Skin epidermis (tissue), 12 donors: ENCODE data around the gene BAIAP2L1.
"Not testable (repeated sequence)": the region's sequence is repeated elsewhere in the genome, so short reads cannot be mapped to it uniquely, and the experiment has no call there.

Source experiments
- H3K27ac ChIP-seq, 21 experiments: fragments of 200-600 bp; sonication (generic) in 11 of 21; one replicate each; pipeline ENCODE4 v1.5.0; 2020; ENCODE audit warnings: mild to moderate bottlenecking in 3 of 21, inconsistent platforms in 2 of 21, moderate library complexity in 2 of 21
- H3K4me3 ChIP-seq, 7 experiments: fragments of 200-600 bp; sonication (generic) in 2 of 7; one replicate each; pipeline ENCODE4 v1.5.0; 2020; ENCODE audit warnings: inconsistent platforms in 2 of 7, mild to moderate bottlenecking in 2 of 7, moderate library complexity in 1 of 7

The BAIAP2L1 gene, protein sequence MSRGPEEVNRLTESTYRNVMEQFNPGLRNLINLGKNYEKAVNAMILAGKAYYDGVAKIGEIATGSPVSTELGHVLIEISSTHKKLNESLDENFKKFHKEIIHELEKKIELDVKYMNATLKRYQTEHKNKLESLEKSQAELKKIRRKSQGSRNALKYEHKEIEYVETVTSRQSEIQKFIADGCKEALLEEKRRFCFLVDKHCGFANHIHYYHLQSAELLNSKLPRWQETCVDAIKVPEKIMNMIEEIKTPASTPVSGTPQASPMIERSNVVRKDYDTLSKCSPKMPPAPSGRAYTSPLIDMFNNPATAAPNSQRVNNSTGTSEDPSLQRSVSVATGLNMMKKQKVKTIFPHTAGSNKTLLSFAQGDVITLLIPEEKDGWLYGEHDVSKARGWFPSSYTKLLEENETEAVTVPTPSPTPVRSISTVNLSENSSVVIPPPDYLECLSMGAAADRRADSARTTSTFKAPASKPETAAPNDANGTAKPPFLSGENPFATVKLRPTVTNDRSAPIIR

DNA sequence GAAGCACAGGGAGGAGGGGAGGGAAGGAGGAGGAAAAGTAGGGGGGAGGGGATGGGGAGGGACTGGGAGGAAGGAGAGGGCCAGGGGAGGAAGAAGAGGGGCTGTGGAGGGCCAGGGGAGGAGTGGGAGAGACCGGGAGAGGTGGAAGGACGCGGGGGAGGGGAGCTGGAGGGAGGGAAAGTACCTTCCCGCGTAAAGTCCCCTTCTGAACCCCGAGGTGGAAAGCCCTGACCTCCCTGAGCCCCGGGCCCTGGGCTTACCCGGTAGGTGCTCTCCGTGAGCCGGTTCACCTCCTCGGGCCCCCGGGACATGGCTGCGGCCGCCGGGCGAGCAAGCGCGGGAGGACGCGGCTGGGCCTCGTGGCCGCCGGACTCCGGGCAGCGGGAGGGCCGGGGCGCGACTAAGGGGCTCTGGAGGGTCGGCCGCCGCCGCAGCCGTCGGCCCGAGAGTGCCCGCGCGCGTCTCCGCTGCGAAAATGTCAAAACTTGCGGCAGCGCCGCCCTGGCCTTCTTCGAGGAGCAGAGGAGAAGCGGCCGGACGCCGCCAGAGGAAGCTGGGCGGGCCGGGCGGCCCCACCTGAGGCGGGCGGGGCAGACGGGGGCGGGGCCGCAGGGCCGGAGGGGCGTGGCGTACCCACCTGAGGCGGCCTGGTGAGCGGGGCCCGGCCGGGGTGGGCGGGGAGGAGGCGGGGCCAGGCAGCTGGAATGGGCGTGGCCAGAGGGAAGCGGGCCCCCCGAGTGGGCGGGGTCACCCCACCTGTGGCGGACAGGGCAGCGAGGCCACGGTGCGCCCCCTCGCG is at the start of gene BAIAP2L1:
Gene BAIAP2L1 (minus strand): TSS at position 549 of the 799 bp plus-strand sequence. CDS start 238 bp downstream, at position 311.
- Histone ChIP-seq H3K27ac (peak within 1 kb of the TSS in 17 of 21 experiments; percentile 34 to 85 (median 78)), H3K4me3 (peak within 1 kb of the TSS; percentile 39 to 81 (median 61))

DNA sequence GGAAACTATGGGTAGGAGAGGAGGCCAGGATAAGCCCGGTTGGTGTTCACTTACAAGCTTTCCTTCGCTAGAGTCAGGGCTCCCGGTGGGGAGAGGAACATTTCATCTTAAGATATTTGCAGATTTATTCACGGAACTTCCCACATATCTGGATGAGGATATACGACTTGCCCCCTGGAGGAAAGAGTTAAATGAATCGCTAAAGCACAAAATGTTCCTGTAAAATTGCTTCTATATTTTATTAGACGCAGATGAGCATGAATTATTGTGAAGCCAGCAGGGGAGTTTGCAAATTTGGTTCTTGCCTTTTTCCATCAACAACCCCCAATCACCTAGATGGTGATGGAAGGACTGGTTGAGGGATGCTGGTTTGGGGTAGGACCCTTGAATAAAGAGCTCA is 47.9 kb upstream of the BAIAP2L1 start:
- Histone ChIP-seq H3K27ac (no peak overlapping the region), H3K4me3 (no peak overlapping the region)

DNA sequence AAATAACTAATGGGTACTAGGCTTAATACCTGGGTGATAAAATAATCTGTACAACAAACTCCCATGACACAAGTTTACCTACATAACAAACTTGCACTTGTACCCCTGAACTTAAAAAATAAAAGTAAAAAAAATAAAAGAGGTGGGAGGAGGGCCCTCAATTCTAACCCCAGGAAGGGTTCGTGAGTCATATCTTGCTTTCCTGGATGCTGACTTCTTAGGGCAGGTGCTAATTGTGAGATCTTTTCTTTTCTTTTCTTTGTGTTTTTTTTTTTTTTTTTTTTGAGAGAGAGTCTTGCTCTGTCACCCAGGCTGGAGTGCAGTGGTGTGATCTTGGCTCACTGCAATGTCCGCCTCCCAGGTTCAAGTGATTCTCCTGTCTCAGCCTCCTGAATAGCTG is 40.1 kb upstream of the BAIAP2L1 start:
- not testable (repeated sequence) for H3K4me3 ChIP-seq, H3K27ac ChIP-seq

DNA sequence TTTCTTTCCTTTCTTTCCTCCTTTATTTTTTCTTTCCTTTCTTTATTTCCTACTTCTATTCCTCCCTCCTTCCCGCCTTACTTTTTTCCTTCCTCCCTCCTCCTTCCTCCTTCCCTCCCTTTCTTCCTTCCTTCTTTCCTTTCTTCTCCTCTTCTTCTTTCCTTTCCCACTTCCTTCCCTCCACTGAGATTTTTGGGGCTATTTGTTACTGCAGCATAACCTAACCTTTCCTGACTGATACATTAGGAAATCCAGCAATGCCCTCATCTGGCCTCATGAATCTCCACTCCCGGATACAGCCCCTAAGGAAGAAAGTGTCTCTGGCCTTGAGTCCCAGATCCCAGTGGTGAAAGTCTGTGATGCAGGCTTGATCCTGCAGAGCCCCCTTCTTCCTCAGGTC is 38.6 kb upstream of the BAIAP2L1 start:
- no peak overlapping the region for H3K4me3 ChIP-seq

DNA sequence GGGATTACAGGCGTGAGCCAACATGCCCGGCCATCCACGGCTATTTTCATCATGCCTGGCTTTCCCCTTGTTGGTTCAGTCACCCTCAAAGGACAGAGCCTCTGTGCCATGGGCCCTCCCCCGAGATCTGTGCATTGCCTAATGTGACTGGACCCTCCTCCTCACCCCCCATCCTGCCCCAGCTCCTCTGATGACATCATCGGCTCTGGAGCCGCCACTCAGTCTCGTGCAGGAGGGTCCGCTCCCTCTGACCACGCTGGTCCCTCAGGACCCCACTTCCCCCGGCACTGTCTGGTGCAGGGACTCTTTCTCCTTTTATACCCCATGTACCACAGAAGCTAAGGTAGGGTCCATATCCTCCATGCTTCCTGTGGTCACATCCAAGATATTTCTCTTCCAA is 33.2 kb upstream of the BAIAP2L1 start:
- Histone ChIP-seq H3K4me3 (no peak overlapping the region), H3K27ac (no peak overlapping the region)

More for the DNA sequence above, 38.6 kb upstream of the BAIAP2L1 start:
- H3K27ac ChIP-seq: no peak overlapping the region

DNA sequence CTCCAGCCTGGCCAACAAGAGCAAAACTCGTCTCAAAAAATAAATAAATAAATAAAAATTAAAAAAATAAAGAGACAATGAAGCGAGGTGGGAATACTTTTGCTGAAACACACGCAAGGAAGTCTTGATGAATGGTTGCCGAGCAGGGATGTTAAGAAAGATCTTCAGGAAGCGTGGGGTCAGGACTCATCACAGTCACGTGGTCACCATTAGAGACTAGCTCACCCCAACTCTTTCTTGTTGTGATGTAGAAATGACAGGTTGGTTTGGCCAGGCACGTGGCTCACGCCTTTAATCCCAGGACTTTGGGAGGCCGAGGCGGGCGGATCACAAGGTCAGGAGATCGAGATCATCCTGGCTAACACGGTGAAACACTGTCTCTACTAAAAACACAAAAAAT is 28.9 kb upstream of the BAIAP2L1 start:
- no peak overlapping the region for H3K4me3 ChIP-seq
- H3K27ac ChIP-seq: no peak overlapping the region

DNA sequence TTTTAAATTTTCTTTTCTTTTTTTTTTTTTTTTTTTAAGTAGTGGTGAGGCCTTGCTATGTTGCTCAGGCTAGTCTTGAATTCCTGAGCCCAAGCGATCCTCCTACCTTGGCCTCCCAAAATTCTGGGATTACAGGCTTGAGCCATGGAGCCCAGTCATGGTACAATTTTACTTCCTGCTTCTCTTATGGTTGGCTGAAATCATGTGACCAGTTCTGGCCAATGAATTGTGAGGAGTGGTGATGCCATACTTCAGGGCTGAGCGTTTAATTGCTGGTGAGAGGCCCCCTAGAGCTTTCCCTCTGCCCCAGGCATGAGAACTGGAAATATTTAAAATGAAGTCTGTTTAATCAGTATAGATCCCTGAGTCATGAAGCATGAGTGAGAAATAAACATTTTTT is 22.2 kb upstream of the BAIAP2L1 start:
- H3K27ac ChIP-seq: no peak overlapping the region
- H3K4me3 ChIP-seq: no peak overlapping the region

DNA sequence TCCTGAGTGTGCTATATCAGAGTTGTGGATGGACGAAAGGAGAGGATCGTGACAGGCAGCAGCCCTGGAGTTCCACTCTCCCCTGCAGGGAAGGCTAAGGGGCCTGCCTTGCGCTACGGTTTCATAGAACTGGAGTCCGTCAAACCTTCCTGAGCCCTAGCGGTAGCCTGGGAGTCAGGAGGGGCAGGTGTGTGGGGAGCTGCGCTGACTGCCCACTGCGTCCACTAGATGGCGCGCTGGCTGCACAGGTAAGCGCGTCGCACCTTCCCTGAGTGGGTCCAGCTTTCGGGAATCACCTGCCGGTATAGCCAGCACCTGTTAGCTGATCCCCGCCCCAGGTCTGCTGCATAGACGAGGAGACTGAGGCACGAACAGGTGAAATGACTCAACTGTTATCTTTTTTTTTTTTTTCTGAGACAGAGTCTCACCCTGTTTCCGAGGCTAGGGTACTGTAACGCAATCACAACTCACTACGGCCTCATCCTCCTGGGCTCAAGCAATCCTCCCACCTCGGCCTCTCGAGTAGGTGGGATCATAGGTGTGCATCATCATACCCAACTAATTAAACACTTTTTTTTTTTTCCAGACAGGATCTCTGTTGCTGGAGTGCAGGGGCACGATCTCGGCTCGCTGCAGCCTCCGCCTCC is 20.2 kb upstream of the BAIAP2L1 start:
- H3K4me3 ChIP-seq: no peak overlapping the region
- no peak overlapping the region for H3K27ac ChIP-seq

DNA sequence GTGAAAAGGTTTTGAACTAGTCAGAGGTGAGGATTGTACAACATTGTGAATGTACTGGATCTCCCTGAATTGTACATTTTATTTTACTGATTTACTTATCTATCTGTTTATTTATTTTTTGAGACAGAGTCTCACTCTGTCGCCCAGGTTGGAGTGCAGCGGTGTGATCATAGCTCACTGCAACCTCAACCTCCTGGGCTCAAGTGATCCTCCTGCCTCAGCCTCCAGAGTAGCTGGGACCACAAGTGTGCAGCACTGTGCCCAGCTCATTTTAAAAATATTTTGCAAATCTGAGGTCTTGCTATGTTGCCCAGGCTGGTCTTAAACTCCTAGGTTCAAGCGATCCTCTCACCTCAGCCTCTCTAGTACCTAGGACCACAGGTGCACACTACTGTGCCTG is 19.1 kb upstream of the BAIAP2L1 start:
- not testable (repeated sequence) for H3K4me3 ChIP-seq, H3K27ac ChIP-seq

DNA sequence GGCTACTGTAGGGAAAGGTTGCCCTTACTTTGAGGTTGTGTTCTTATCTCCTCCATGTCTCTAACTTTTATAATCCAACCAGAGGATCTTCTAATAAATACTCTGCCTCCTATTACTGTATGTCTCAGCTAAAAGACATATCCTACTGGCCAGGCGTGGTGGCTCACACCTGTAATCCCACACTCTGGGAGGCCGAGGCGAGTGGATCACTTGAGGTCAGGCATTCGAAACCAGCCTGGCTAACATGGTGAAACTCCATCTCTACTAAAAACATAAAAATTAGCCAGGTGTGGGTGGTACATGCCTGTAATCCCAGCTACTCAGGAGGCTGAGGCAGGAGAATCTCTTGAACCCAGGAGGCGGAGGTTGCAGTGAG is 18.4 kb upstream of the BAIAP2L1 start:
- not testable (repeated sequence) for H3K4me3 ChIP-seq, H3K27ac ChIP-seq

DNA sequence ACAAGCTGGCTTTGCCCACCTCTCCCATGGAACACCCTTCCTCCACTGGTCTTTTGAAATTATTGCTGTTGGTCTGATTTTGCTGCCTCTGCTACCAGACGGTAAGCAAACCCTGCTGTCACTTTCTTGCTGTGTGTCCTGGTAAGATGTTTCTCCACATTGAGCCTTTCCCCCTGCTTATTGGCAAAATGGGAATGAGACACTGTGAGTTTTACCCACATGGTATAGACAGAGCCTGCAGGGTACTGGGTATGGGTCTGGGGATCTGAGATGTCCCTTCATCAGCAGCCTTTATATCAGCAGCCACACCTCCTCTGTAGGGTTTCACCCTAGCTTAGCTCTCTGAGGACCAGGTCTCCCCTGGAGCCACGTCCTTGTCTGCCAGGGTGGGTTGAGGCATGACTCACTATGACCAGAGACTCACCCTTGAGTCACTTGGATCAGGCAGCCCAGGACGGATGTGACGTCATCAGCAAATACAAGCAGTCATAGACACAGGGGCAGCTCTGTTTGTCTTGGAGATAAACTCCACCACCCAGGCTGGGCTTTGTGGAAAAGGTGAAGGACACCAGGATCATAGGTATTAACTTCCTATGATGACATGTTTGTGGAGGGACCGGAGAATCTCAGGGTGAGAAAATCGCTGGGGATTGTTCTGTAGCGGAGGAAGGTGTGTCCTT is 17.9 kb upstream of the BAIAP2L1 start:
- Histone ChIP-seq H3K27ac (no peak overlapping the region), H3K4me3 (no peak overlapping the region)

DNA sequence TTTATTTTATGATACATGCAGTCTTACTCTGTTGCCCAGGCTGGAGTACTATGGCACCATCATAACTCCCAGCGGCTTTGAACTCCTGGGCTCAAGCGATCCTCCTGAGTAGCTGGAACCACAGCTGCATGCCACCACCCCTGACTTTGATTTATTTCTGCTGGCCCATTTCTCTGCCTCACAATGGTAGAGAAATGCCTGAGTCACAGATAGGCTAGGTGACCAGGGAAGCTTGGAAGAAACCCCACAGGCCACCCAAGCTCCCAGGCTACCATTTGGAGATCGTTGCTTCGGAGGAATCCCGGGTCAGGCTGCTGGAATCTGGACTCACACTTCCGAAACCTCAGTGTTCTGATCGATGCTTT is 17.4 kb upstream of the BAIAP2L1 start:
- Histone ChIP-seq H3K4me3 (no peak overlapping the region), H3K27ac (no peak overlapping the region)

DNA sequence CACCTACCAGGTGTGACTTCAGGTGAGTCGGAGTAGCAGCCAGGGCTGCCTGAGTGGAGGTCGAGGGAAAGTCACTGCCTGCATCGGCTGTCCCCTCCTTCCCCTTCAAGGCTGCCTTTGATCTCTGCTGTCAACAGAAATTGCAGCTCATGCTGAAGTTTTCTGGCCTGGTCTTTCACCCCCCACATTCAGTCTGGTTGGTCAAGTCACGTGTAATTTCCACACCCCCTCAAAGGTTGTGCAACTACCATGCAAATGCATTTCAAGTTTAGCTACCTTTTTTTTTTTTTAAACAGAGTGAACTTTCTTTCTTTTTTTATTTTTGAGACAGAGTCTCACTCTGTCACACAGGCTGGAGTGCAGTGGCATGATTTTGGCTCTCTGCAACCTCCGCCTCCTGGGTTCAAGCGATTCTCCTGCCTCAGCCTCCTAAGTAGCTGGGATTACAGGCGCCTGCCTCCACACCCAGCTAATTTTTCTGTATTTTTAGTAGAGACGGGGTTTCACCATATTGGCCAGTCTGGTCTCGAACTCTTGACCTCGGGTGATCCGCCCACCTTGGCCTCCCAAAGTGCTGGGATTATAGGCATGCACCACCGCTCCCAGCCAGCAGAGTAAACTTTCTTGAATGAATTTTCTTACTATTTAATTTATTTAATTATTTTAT is 16.8 kb upstream of the BAIAP2L1 start:
- not testable (repeated sequence) for H3K27ac ChIP-seq

DNA sequence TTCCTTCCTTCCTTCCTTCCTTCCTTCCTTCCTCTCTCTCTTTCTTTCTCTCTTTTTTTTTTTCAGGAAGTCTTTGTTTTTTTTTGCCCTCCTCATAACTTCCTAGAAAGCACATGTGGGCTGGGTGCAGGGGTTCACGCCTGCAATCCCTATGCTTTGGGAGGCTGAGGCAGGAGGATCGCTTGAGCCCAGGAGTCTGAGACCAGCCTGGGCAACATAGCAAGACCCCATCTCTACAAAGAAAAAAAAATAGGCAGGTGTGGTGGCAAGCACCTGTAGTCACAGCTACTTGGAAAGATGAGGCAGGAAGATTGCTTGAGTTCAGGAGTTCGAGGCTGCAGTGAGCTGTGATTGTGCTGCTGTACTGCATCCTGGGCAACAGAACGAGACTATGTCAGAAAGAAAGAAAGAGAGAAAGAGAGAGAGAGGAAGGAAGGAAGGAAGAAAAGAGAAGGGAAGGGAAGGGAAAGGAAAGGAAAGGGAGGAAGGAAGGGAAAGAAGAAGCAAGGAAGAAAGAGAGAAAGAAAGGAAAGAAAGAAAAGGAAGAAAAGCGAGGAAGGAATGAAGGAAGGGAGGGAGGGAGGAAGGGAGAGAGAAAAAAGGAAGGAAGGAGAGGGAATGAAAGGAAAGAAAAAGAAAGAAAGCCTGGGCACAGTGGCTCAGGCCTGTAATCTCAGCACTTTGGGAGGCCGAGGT is 13.5 kb upstream of the BAIAP2L1 start:
- Histone ChIP-seq H3K27ac (no peak overlapping the region), H3K4me3 (no peak overlapping the region)

More for the DNA sequence above, 16.8 kb upstream of the BAIAP2L1 start:
- H3K4me3 ChIP-seq: not testable (repeated sequence)

DNA sequence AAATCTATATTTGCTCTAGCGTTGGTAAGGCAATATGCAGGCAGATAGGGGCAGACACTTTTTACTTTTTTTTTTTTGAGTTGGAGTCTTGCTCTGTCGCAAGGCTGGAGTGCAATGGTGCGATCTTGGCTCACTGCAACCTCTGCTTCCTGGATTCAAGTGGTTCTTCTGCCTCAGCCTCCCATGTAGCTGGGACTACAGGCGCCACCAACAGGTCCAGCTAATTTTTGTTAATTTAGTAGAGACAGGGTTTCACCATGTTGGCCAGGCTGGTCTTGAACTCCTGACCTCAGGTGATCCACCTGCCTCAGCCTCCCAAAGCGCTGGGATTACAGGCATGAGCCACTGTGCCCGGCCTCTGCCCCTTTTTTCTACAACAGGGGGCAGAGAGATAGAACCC is 12.8 kb upstream of the BAIAP2L1 start:
- not testable (repeated sequence) for H3K27ac ChIP-seq, H3K4me3 ChIP-seq

DNA sequence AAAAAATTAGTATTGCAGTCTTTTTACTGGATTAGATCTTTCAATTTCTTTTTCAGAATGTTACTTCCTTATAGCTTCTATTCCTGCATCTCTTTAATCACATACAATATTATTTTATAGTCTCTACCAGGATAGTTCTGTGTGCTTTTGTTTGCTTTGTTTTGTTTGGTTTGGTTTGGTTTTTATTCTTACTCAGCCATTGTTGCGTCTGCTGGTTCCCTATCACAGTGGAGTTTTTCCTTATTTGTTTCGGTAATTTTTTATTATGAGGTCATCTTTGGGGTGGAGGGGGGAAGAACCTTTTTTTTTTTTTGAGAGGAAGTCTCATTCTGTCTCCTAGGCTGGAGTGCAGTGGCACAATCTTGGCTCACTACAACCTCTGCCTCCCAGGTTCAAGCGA is 9.0 kb upstream of the BAIAP2L1 start:
- no peak overlapping the region for H3K27ac ChIP-seq
- H3K4me3 ChIP-seq: no peak overlapping the region

DNA sequence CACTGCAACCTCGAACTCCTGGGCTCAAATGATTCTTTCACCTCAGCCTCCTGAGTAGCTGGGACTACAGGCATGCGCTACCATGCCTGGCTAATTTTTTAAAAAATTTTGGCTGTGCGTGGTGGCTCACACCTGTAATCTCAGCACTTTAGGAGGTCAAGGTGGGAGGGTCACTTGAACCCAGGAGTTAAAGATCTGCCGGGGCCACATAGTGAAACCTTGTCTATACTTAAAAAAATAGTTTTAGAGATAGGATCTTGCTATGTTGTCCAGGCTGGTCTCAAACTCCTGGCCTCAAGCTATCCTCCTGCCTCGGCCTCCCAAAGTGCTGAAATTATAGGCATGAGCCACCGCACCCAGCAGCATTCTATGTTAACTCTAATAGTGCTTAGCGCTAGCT is 7.3 kb upstream of the BAIAP2L1 start:
- not testable (repeated sequence) for H3K27ac ChIP-seq

DNA sequence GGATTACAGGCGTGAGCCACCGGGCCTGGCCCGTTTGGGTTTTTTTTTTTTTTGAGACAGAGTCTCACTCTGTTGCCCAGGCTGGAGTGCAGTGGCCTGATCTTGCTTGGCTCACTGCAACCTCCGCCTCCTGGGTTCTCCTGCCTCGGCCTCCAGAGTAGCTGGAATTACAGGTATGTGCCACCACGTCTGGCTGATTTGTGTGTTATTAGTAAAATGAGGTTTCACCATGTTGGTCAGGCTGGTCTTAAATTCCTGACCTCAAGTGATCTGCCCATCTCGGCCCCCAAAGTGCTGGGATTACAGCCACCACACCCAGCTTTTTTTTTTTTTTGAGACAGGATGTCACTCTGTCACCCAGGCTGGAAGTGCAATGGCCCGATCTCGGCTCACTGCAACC is 5.9 kb upstream of the BAIAP2L1 start:
- H3K27ac ChIP-seq: no peak overlapping the region
- H3K4me3 ChIP-seq: no peak overlapping the region

More for the DNA sequence above, 7.3 kb upstream of the BAIAP2L1 start:
- not testable (repeated sequence) for H3K4me3 ChIP-seq

DNA sequence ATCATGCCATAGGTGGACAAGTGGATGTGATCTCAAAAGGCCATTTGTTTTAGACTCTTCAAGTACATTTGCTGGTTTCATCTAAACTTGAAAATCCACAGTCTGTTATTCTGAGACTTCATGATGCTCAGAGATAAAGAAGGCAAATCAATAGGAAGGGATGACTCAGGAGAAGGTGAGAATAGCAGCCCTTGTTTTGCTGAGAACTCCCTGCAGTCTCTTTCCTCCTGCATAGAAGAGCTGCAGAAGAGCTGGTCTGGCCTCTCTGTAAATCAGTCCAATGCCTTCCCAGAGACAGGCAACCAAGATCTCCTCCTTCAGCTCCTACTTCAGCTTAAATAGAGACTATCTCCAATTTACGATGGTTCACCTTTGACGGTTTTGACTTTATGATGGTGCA is 4.0 kb upstream of the BAIAP2L1 start:
- H3K4me3 ChIP-seq: no peak overlapping the region
- H3K27ac ChIP-seq: no peak overlapping the region
